ENCODE measurements around the gene DNAH17.

DNAH17 gene

DNA sequence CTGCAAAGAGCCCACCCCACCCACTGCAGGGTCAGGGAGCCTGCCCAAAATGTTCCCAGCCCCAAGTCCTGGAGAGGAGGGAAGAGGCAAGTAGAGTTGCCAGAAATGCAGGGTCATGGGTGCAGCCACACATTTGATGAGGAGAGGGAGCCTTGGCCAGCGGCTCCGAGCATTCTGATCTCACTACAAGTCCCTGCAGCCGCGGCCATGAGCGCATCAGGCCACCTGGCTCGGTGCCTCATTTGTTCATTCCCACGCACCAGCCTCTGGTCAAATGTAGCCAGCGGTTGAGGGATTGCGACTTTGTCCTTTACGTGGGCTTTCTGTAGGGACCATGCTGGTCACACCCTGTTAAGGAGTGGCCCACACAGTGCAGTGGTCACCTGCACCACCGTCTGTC, 150.1 kb downstream of the DNAH17 start:
- H3K27me3 ChIP-seq (ENCODE audit: control insufficient read depth, low read length) = no peaks in the 10 kb centered on the region
- TF ChIP-seq, protein P1, sequence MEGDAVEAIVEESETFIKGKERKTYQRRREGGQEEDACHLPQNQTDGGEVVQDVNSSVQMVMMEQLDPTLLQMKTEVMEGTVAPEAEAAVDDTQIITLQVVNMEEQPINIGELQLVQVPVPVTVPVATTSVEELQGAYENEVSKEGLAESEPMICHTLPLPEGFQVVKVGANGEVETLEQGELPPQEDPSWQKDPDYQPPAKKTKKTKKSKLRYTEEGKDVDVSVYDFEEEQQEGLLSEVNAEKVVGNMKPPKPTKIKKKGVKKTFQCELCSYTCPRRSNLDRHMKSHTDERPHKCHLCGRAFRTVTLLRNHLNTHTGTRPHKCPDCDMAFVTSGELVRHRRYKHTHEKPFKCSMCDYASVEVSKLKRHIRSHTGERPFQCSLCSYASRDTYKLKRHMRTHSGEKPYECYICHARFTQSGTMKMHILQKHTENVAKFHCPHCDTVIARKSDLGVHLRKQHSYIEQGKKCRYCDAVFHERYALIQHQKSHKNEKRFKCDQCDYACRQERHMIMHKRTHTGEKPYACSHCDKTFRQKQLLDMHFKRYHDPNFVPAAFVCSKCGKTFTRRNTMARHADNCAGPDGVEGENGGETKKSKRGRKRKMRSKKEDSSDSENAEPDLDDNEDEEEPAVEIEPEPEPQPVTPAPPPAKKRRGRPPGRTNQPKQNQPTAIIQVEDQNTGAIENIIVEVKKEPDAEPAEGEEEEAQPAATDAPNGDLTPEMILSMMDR (IDR thresholded peaks at IDR 0.05; ENCODE audit: low read depth, low read length, poor library complexity, severe bottlenecking) = no peak
- TF ChIP-seq EZH2phosphoT487 (IDR thresholded peaks at IDR 0.05; ENCODE audit: borderline replicate concordance, low read length) = no peak
- no peak overlapping the region for H3K4me2 ChIP-seq (ENCODE audit: low read length)
- peaks cover 25% of the 10 kb centered on the region for H3K36me3 ChIP-seq (ENCODE audit: control insufficient read depth, low read length)
- H3K79me2 ChIP-seq (ENCODE audit: control insufficient read depth, low read length) = no peaks in the 10 kb centered on the region
- H3K9me2 ChIP-seq (replicated peaks; ENCODE audit: control insufficient read depth, low read length) = no peaks in the 10 kb centered on the region
- no peak overlapping the region for H3K4me3 ChIP-seq (ENCODE audit: low read length)
- H4K20me1 ChIP-seq (ENCODE audit: control insufficient read depth, insufficient read depth, low read depth, low read length) = no peaks in the 10 kb centered on the region
- H3K9me3 ChIP-seq (ENCODE audit: control insufficient read depth, insufficient read depth, low read length) = no peaks in the 10 kb centered on the region
- no peak overlapping the region for H3K27ac ChIP-seq (ENCODE audit: low read depth, low read length)
- no peaks in the 10 kb centered on the region for H3K4me1 ChIP-seq (ENCODE audit: control insufficient read depth, low read length)
- no peaks in the 10 kb centered on the region for H3F3A ChIP-seq (ENCODE audit: control insufficient read depth, insufficient read depth)

- Histone ChIP-seq H3K4me1 (ENCODE audit: control insufficient read depth, low read length) (no peaks in the 10 kb centered on the region), H3K36me3 (ENCODE audit: control insufficient read depth, low read length) (peaks cover 31% of the 10 kb centered on the region), H3K27ac (ENCODE audit: low read depth, low read length) (no peak overlapping the region), H3F3A (ENCODE audit: control insufficient read depth, insufficient read depth) (no peaks in the 10 kb centered on the region), H3K9me2 (replicated peaks; ENCODE audit: control insufficient read depth, low read length) (no peaks in the 10 kb centered on the region), H3K27me3 (ENCODE audit: control insufficient read depth, low read length) (no peaks in the 10 kb centered on the region), H3K79me2 (ENCODE audit: control insufficient read depth, low read length) (no peaks in the 10 kb centered on the region), H3K4me2 (ENCODE audit: low read length) (no peak overlapping the region), H3K9me3 (ENCODE audit: control insufficient read depth, insufficient read depth, low read length) (no peaks in the 10 kb centered on the region), H4K20me1 (ENCODE audit: control insufficient read depth, insufficient read depth, low read depth, low read length) (no peaks in the 10 kb centered on the region), H3K4me3 (ENCODE audit: low read length) (no peak overlapping the region)
- no peak for TF ChIP-seq EZH2phosphoT487 (IDR thresholded peaks at IDR 0.05; ENCODE audit: borderline replicate concordance, low read length)
- TF ChIP-seq, protein P1 (IDR thresholded peaks at IDR 0.05; ENCODE audit: low read depth, low read length, poor library complexity, severe bottlenecking) = no peak
Measured at GRCh38 chr17:78426293-78426879, 150.8 kb downstream of the DNAH17 start.

GRCh38 chr17:78425429-78425828, 151.8 kb downstream of the DNAH17 start:
- Histone ChIP-seq H3K4me2 (ENCODE audit: low read length) (no peak overlapping the region), H3K79me2 (ENCODE audit: control insufficient read depth, low read length) (no peaks in the 10 kb centered on the region), H3K4me1 (ENCODE audit: control insufficient read depth, low read length) (no peaks in the 10 kb centered on the region), H3K27me3 (ENCODE audit: control insufficient read depth, low read length) (no peaks in the 10 kb centered on the region), H3K4me3 (ENCODE audit: low read length) (no peak overlapping the region), H3K27ac (ENCODE audit: low read depth, low read length) (no peak overlapping the region), H3K9me3 (ENCODE audit: control insufficient read depth, insufficient read depth, low read length) (no peaks in the 10 kb centered on the region), H3F3A (ENCODE audit: control insufficient read depth, insufficient read depth) (no peaks in the 10 kb centered on the region), H3K9me2 (replicated peaks; ENCODE audit: control insufficient read depth, low read length) (no peaks in the 10 kb centered on the region), H3K36me3 (ENCODE audit: control insufficient read depth, low read length) (peaks cover 33% of the 10 kb centered on the region), H4K20me1 (ENCODE audit: control insufficient read depth, insufficient read depth, low read depth, low read length) (no peaks in the 10 kb centered on the region)
- TF ChIP-seq, protein P1 (IDR thresholded peaks at IDR 0.05; ENCODE audit: low read depth, low read length, poor library complexity, severe bottlenecking) = no peak
- no peak for TF ChIP-seq EZH2phosphoT487 (IDR thresholded peaks at IDR 0.05; ENCODE audit: borderline replicate concordance, low read length)

Measured in DOHH2 (cell line).